GM12878 (cell line): ENCODE results near the gene NCKAP5. TPM values are rescaled to one million over a fixed set of nuclear protein-coding genes. Genes with fewer than 3 reads are reported as not detected.

Source experiments
- ATAC-seq: fragments of 200-7000 bp; cut with Tn5 transposase; 3 replicates; pipeline ENCODE4 v1.9.1; 2020; ENCODE audit warnings: mild to moderate bottlenecking, moderate library complexity
- BruUV-seq: library from RNA; stranded (reverse); fragments of 400-500 nt; replicated peaks from 2 replicates; lab custom pipeline; 2021; lab: Mats Ljungman, UMichigan
- CTCF ChIA-PET: fragments of 300-600 bp; sonication (Branson Sonifier 250); formaldehyde crosslinking; extraction: SDS; loops from one replicate; lab custom pipeline; 2021; ENCODE audit warnings: inconsistent platforms; lab: Yijun Ruan, JAX
- POLR2A ChIA-PET: fragments of 350-600 bp; formaldehyde crosslinking; extraction: SDS; loops from one replicate; lab custom pipeline; 2021; ENCODE audit warnings: inconsistent platforms; lab: Charles Lee
- RAD21 ChIA-PET: fragments of 300-600 bp; sonication (Branson Sonifier 250); formaldehyde crosslinking; loops from one replicate; lab custom pipeline; 2023; ENCODE audit warnings: antibody characterized with exemption; ENCODE audit not compliant: unreplicated experiment; lab: Charles Lee
- SMC1A ChIA-PET: fragments of 300-600 bp; sonication (Branson Sonifier 250); formaldehyde crosslinking; loops from one replicate; lab custom pipeline; 2023; ENCODE audit not compliant: unreplicated experiment, uncharacterized antibody; lab: Charles Lee
- DNase-seq: peaks from one replicate; pipeline ENCODE4 v3.0.0-alpha.2; 2011; ENCODE audit warnings: low read depth, low spot score
- FAIRE-seq: peaks from 3 replicates; lab custom pipeline; 2011; peaks lifted over from hg19 to GRCh38; lab: Jason Lieb, UNC
- H2AFZ ChIP-seq: 2 replicates; pipeline ENCODE4 v1.6.0; 2011; ENCODE audit warnings: low read depth, low read length, control low read depth; ENCODE audit not compliant: control insufficient read depth
- H3K27ac ChIP-seq: 2 replicates; pipeline ENCODE4 v1.5.1; 2011; ENCODE audit warnings: control low read depth; ENCODE audit not compliant: control insufficient read depth, insufficient read depth
- H3K27me3 ChIP-seq, 2 experiments: replicated peaks in 1 of 2; 2 replicates each; pipeline versions ENCODE4 v1.6.0 to v1.6.1; 2011; ENCODE audit warnings: low read length in 1 of 2; ENCODE audit not compliant: control insufficient read depth in 2 of 2, insufficient read depth in 2 of 2
- H3K36me3 ChIP-seq, 2 experiments: 2 replicates each; pipeline ENCODE4 v1.5.1; 2011; ENCODE audit warnings: low read length in 1 of 2; ENCODE audit not compliant: control insufficient read depth in 2 of 2, insufficient read depth in 2 of 2
- H3K4me1 ChIP-seq: 2 replicates; pipeline ENCODE4 v1.6.1; 2011; ENCODE audit warnings: mild to moderate bottlenecking, low read length, moderate library complexity, mixed read lengths; ENCODE audit not compliant: control insufficient read depth, insufficient read depth
- H3K4me2 ChIP-seq: 2 replicates; pipeline ENCODE4 v1.6.0; 2011; ENCODE audit warnings: control low read depth; ENCODE audit not compliant: control insufficient read depth, insufficient read depth
- H3K4me3 ChIP-seq: fragments of 200-600 bp; sonication (generic); 2 replicates; pipeline ENCODE4 v1.5.1; 2016
- H3K79me2 ChIP-seq: 2 replicates; pipeline ENCODE4 v1.6.0; 2011; ENCODE audit warnings: low read length; ENCODE audit not compliant: control insufficient read depth, insufficient read depth
- H3K9ac ChIP-seq: 2 replicates; pipeline ENCODE4 v1.8.0; 2011; ENCODE audit warnings: low read length, control low read depth, mixed read lengths; ENCODE audit not compliant: control insufficient read depth, insufficient read depth
- H3K9me3 ChIP-seq: replicated peaks from 3 replicates; pipeline ENCODE4 v1.5.1; 2011; ENCODE audit warnings: mild to moderate bottlenecking, low read length; ENCODE audit not compliant: control insufficient read depth, insufficient read depth
- H4K20me1 ChIP-seq: 2 replicates; pipeline ENCODE4 v1.6.0; 2011; ENCODE audit not compliant: control insufficient read depth, insufficient read depth
- BRCA1 ChIP-seq: IDR thresholded peaks from 2 replicates; pipeline ENCODE4 v1.6.1; 2011; ENCODE audit warnings: low read depth, low read length, improper control_type of control experiment
- CEBPB ChIP-seq, 2 experiments: fragments of 150-350 bp in 1 of 2; IDR thresholded peaks; 2 replicates each; pipeline ENCODE4 v1.6.1; 2012 to 2014; ENCODE audit warnings: low read depth in 2 of 2, low read length in 2 of 2, borderline replicate concordance in 1 of 2, inconsistent platforms in 1 of 2
- CHD1 ChIP-seq: IDR thresholded peaks from 2 replicates; pipeline ENCODE4 v1.6.1; 2012; ENCODE audit warnings: low read depth, low read length, improper control_type of control experiment
- CREB1 ChIP-seq: IDR thresholded peaks from 2 replicates; pipeline ENCODE4 v1.6.1; 2012; ENCODE audit warnings: low read depth, mild to moderate bottlenecking, inconsistent platforms
- IRF4 ChIP-seq: IDR thresholded peaks from 2 replicates; pipeline ENCODE4 v1.6.1; 2011; ENCODE audit warnings: low read depth, low read length
- NFYA ChIP-seq: IDR thresholded peaks from 2 replicates; pipeline ENCODE4 v1.6.1; 2011; ENCODE audit warnings: low read depth, mild to moderate bottlenecking, low read length, improper control_type of control experiment, borderline replicate concordance
- PKNOX1 ChIP-seq: fragments of 450-650 bp; IDR thresholded peaks from 2 replicates; pipeline ENCODE4 v1.6.1; 2016; ENCODE audit warnings: mild to moderate bottlenecking
- RAD21 ChIP-seq: IDR thresholded peaks from 2 replicates; pipeline ENCODE4 v1.6.1; 2011; ENCODE audit warnings: mild to moderate bottlenecking, low read depth, low read length, moderate library complexity; ENCODE audit not compliant: insufficient read depth
- RUNX3 ChIP-seq: IDR thresholded peaks from 2 replicates; pipeline ENCODE4 v1.6.1; 2012; ENCODE audit warnings: low read length, inconsistent platforms
- SREBF2 ChIP-seq: IDR thresholded peaks from 2 replicates; pipeline ENCODE4 v1.6.1; 2012; ENCODE audit warnings: mild to moderate bottlenecking, low read length
- WGBS: methylation state at CpG from one replicate; pipeline ENCODE4 v1.1.6; 2016; ENCODE audit warnings: low lambda C conversion rate; ENCODE audit not compliant: insufficient replicate concordance, insufficient coverage; ENCODE audit errors: missing lambda C conversion rate; 5-methylcytosine and 5-hydroxymethylcytosine counted together
- in situ Hi-C: fragments of 300-500 bp; cut with MboI; formaldehyde crosslinking; loops from 9 replicates; pipeline ENCODE4 v1.14.3; 2018; ENCODE audit warnings: mixed read lengths
- intact Hi-C: fragments of 100-400 bp; cut with micrococcal nuclease; formaldehyde crosslinking; loops from one replicate; pipeline ENCODE4 v1.14.2; 2022; ENCODE audit not compliant: unreplicated experiment
- polyA plus RNA-seq, 11 experiments: library from polyadenylated mRNA; depleted of rRNA in 4 of 11; unstranded in 6 of 11; stranded (reverse) in 5 of 11; fragments of >200 nt; fragmentation: Nextera tagmentation in 4 of 11; fragmentation: Illumina TruSeq in 1 of 11; extraction: Ambion mirVana in 4 of 11; extraction: Trizol in 1 of 11; gene quantifications; 1 replicate in 1 of 11; 2 replicates in 10 of 11; pipeline versions ENCODE4 v1.2.1 to v1.2.3, GENCODE V29; 2011 to 2016; ENCODE audit warnings: inconsistent platforms in 2 of 11, missing spikeins in 2 of 11, low read depth in 1 of 11
- total RNA-seq, 4 experiments: library from RNA; depleted of rRNA in 3 of 4; stranded (reverse); fragments of >200 nt in 3 of 4; fragmentation: Illumina TruSeq in 1 of 4; extraction: Trizol in 1 of 4; gene quantifications; 2 replicates each; pipeline versions ENCODE4 v1.2.1 to v1.2.3, GENCODE V29; 2013 to 2021
- TF ChIP-seq, protein P1 (sequence below): IDR thresholded peaks from 2 replicates; pipeline ENCODE4 v1.6.1; 2011; ENCODE audit warnings: borderline replicate concordance, low read depth, mild to moderate bottlenecking, moderate library complexity, low read length; ENCODE audit not compliant: insufficient read depth, poor library complexity, severe bottlenecking
- TF ChIP-seq, protein P2 (sequence below): fragments of 450-650 bp; formaldehyde crosslinking; IDR thresholded peaks from 2 replicates; pipeline ENCODE4 v1.5.0; 2022; ENCODE audit warnings: mild to moderate bottlenecking, missing genetic modification characterization
- TF ChIP-seq, protein P3 (sequence below): fragments of 150-350 bp; IDR thresholded peaks from 2 replicates; pipeline ENCODE4 v1.6.1; 2014; ENCODE audit warnings: mild to moderate bottlenecking, low read depth, low read length

The NCKAP5 gene
- total and polyA plus RNA-seq, 10 of the 15 experiments (the other 5 are each of a cell fraction or from before 2014, with no cell fraction given) = 0.06 to 0.44 (median 0.16) TPM

DNA sequence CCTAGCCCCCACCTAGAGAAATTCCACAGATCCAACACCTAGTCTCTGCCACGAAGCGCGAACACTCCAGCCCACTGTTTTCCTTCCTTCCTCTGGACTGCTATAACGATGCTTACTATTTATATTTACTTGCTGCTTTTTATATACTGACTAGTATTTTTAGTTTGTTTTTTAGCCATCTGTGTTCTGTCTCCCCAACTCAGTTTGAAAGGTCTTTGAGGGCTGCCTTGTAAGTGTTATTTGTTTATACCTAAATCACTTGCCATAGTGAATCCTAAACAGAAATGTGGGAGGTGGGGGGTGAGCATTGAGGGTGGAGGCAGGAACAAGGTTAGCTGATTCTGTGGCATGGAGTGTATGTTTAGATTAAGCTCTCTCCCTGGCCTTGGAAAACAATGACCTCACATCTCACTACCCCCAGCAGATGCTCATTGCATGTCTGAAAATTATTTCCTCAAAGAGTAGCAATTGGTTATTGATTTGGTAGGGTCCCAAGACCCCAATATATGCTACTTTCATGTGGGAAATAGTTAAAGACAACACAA lies 1.1 kb upstream of the NCKAP5 start:
- Histone ChIP-seq H3K4me2 (no peak overlapping the region), H3K27me3 (peaks cover 0 to 2% of the 10 kb centered on the region in 2 experiments; a peak in 1 of 4 replicates), H3K4me1 (no peaks in the 10 kb centered on the region), H3K36me3 (no peaks in the 10 kb centered on the region), H3K79me2 (no peaks in the 10 kb centered on the region), H2AFZ (no peak overlapping the region), H3K4me3 (no peak overlapping the region), H4K20me1 (no peaks in the 10 kb centered on the region), H3K9me3 (no peaks in the 10 kb centered on the region), H3K9ac (no peak overlapping the region)
- CTCF ChIA-PET = no interaction called here
- SMC1A ChIA-PET = no interaction called here
- POLR2A ChIA-PET = no interaction called here
- in situ Hi-C loops = loop anchor here (25.0 kb wide), 1 partner anchor 1032 kb away; no protein-coding TSS in a partner anchor
- no TSS peak for BruUV-seq
- no peak for ATAC-seq
- no peak for TF ChIP-seq CREB1
- TF ChIP-seq, protein P1, sequence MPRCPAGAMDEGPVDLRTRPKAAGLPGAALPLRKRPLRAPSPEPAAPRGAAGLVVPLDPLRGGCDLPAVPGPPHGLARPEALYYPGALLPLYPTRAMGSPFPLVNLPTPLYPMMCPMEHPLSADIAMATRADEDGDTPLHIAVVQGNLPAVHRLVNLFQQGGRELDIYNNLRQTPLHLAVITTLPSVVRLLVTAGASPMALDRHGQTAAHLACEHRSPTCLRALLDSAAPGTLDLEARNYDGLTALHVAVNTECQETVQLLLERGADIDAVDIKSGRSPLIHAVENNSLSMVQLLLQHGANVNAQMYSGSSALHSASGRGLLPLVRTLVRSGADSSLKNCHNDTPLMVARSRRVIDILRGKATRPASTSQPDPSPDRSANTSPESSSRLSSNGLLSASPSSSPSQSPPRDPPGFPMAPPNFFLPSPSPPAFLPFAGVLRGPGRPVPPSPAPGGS = no peak
- TF ChIP-seq BRCA1 = no peak
- TF ChIP-seq SREBF2 = no peak
- TF ChIP-seq RAD21 = no peak
- no peak for TF ChIP-seq NFYA
- TF ChIP-seq PKNOX1 = no peak
- TF ChIP-seq, protein P2, sequence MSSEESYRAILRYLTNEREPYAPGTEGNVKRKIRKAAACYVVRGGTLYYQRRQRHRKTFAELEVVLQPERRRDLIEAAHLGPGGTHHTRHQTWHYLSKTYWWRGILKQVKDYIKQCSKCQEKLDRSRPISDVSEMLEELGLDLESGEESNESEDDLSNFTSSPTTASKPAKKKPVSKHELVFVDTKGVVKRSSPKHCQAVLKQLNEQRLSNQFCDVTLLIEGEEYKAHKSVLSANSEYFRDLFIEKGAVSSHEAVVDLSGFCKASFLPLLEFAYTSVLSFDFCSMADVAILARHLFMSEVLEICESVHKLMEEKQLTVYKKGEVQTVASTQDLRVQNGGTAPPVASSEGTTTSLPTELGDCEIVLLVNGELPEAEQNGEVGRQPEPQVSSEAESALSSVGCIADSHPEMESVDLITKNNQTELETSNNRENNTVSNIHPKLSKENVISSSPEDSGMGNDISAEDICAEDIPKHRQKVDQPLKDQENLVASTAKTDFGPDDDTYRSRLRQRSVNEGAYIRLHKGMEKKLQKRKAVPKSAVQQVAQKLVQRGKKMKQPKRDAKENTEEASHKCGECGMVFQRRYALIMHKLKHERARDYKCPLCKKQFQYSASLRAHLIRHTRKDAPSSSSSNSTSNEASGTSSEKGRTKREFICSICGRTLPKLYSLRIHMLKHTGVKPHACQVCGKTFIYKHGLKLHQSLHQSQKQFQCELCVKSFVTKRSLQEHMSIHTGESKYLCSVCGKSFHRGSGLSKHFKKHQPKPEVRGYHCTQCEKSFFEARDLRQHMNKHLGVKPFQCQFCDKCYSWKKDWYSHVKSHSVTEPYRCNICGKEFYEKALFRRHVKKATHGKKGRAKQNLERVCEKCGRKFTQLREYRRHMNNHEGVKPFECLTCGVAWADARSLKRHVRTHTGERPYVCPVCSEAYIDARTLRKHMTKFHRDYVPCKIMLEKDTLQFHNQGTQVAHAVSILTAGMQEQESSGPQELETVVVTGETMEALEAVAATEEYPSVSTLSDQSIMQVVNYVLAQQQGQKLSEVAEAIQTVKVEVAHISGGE (CRISPR knock-in tag) = no peak
- TF ChIP-seq IRF4 = no peak
- TF ChIP-seq CHD1 = no peak
- TF ChIP-seq CEBPB (IDR thresholded peaks at IDR 0.05; ENCODE audit: borderline replicate concordance in 1 of 2, low read depth in 2 of 2, low read length in 2 of 2) = no peak
- TF ChIP-seq, protein P3, sequence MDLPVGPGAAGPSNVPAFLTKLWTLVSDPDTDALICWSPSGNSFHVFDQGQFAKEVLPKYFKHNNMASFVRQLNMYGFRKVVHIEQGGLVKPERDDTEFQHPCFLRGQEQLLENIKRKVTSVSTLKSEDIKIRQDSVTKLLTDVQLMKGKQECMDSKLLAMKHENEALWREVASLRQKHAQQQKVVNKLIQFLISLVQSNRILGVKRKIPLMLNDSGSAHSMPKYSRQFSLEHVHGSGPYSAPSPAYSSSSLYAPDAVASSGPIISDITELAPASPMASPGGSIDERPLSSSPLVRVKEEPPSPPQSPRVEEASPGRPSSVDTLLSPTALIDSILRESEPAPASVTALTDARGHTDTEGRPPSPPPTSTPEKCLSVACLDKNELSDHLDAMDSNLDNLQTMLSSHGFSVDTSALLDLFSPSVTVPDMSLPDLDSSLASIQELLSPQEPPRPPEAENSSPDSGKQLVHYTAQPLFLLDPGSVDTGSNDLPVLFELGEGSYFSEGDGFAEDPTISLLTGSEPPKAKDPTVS = no peak
- TF ChIP-seq RUNX3 = no peak
- TF ChIP-seq, all 136 proteins: peak for 0
- DNase-seq (no peak), FAIRE-seq (no peak)
- RAD21 ChIA-PET = no interaction called here
- WGBS = 22% methylated on average over 4 of the region's 4 CpGs
- intact Hi-C loops = no loop called here
- no peak overlapping the region for H3K27ac ChIP-seq
